VCaP (cell line): Measurements from ENCODE around the gene VSIG10L2.

Source experiments
- H3K27ac ChIP-seq: fragments of 450-650 bp; 2 replicates; pipeline ENCODE4 v1.5.1; 2017
- TF ChIP-seq, protein P1 (sequence below): fragments of 450-650 bp; conservative IDR thresholded peaks from 2 replicates; pipeline ENCODE4 v1.5.1; 2017; ENCODE audit warnings: mild to moderate bottlenecking, moderate library complexity

The VSIG10L2 gene

DNA sequence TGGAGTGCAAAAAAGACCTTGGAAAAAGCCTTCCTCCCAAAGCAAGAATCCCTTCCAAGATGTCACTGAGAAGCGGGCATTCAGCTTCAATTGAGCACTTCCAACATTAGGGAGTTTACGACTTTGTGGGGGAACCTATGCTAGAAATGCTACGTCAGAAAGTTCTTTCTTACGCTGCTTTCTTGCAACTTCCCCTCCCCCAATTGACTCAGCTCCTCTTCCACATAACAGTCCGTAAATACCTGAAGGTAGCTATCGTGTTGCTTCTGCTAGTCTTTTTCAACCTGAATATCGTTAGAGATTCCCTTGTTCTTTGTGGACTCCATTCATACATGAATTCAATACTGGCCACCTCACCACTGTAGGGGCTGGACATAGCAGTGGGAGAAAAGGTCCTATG is 47.0 kb downstream of the VSIG10L2 start:
- H3K27ac ChIP-seq, result no peak overlapping the region
- TF ChIP-seq, protein P1, sequence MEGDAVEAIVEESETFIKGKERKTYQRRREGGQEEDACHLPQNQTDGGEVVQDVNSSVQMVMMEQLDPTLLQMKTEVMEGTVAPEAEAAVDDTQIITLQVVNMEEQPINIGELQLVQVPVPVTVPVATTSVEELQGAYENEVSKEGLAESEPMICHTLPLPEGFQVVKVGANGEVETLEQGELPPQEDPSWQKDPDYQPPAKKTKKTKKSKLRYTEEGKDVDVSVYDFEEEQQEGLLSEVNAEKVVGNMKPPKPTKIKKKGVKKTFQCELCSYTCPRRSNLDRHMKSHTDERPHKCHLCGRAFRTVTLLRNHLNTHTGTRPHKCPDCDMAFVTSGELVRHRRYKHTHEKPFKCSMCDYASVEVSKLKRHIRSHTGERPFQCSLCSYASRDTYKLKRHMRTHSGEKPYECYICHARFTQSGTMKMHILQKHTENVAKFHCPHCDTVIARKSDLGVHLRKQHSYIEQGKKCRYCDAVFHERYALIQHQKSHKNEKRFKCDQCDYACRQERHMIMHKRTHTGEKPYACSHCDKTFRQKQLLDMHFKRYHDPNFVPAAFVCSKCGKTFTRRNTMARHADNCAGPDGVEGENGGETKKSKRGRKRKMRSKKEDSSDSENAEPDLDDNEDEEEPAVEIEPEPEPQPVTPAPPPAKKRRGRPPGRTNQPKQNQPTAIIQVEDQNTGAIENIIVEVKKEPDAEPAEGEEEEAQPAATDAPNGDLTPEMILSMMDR, result no peak

DNA sequence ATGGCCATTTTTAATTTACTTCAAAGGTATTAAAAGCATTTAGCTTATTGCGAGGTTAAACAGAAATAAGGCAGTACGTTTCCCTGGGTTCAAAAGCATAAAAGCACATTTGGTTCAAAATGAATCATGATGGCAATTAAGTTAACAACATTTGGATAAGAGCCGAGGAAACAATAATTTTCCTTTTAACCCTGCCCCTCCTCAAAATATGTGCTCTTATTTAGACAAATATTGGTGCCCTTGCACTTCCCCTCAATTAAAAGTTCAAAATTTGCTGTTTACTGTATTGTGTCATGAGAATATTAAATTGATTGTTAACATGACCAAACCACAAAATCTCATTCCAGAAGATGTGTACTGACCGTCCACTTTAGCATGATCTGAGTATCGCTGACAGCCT is 48.7 kb downstream of the VSIG10L2 start:
- TF ChIP-seq, protein P1, result no peak

DNA sequence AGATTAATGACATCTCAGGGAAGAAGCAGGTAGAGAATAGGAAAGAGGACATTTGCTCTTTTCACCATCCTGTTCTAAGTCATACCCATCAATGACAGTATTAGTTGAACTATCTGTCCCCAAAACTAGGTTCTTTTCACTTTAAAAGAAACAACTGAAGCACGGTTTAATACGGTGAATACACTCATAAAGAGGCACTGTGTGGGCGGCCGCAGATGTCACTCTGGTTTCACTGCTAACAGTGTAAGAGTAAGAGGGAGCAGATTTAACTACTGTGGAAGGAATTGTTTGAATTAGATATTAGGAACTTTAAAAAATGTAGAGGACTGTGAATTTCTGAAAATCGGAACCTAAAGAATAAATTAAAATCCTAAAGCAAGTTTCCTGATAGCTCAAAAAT is 49.5 kb downstream of the VSIG10L2 start:
- TF ChIP-seq, protein P1, result no peak
- H3K27ac ChIP-seq, result no peak overlapping the region

More for the DNA sequence above, 48.7 kb downstream of the VSIG10L2 start:
- no peak overlapping the region for H3K27ac ChIP-seq

DNA sequence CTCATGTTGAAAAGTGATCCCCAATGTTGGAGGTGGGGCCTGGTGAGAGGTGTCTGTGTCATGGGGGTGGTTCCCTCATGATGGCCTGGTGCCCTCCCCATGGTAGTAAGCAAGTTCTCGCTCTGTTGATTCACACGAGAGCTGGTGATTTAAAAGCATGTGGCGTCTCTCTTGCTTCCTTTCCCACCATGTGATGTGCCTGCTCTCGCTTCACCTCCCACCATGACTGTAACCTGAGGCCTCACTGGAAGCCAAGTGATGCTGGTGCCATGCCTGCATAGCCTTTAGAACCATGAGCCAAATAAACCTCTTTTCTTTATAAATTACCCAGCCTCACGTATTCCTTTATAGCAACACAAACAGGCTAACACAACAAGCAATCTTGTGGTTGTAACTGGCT is 52.4 kb downstream of the VSIG10L2 start:
- TF ChIP-seq, protein P1, result no peak
- no peak overlapping the region for H3K27ac ChIP-seq

DNA sequence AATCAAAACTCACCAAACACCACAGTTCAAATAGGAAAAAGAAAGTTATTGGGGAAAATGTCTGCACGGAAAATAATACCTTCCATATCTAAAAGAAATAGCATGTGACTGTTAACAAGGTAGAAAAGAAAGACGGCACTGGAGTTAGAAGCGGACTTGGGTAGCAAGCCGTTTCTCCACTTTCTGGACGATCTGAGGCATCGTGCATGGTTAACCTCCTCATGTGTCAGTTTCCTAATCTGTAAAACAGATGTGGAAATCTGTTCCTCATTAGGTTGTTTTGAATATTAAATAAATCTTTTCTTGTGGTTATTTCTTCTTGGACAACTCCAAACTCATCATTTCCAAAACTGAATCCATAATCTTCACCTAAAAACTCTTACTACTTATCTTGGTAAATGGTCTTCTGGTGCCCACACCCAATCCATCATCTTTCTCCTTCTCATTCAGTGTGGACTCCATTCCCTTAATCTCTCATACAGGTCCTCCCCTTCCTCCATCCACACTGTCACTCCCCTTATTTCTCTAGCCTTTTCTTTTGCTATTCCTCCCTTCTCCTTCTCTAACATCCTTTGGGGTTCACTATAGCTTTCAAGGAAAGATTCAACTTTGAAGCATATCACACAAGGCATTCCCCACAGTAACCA is 53.5 kb downstream of the VSIG10L2 start:
- TF ChIP-seq, protein P1, result no peak
- H3K27ac ChIP-seq, result no peak overlapping the region

DNA sequence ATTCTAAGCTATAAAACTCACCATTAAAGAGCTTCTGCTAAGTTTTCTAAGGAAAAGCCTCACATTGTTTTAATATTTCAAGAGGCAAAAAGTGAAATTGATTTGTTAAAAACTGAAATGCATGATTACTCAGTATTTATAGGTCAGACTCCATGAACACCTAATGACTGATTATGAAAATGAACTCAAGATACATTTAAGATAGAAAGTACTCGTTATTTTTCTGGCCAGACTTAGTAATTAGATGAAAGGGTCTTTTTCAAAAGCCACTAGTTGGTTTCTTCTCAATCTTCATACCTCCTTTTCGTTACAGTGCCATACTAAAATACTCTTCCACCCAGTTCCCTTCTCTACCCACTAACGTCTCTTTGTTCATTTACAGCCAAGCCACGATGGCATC is 56.3 kb downstream of the VSIG10L2 start:
- H3K27ac ChIP-seq, result no peak overlapping the region
- TF ChIP-seq, protein P1, result no peak
